Epithelial cell of proximal tubule (primary cell): ENCODE results near the gene SMKR1. TPM values are rescaled to one million over a fixed set of nuclear protein-coding genes. Genes with fewer than 3 reads are reported as not detected.
A peak's percentile ranks its signal among the peaks of the same experiment; 100 is the strongest.

Experiments
- DNase-seq: peaks from one replicate; pipeline ENCODE4 v3.0.0-alpha.2; 2011; ENCODE audit warnings: low read depth
- H3K4me3 ChIP-seq: 2 replicates; pipeline ENCODE4 v1.5.1; 2011; ENCODE audit warnings: low read depth, mild to moderate bottlenecking, low read length
- CTCF ChIP-seq: conservative IDR thresholded peaks from 2 replicates; pipeline ENCODE4 v1.5.1; 2012; ENCODE audit warnings: low read depth, mild to moderate bottlenecking, low read length
- total RNA-seq: library from RNA; depleted of rRNA; stranded (reverse); fragments of >200 nt; gene quantifications from 2 replicates; pipeline ENCODE4 v1.2.3, GENCODE V29; 2015

Gene SMKR1
- total RNA-seq, 1 donor from 2014 or later, result not detected

GRCh38 chr7:129497156-129497555, 5.2 kb upstream of the SMKR1 start:
- DNase-seq, result no peak
- no peak for TF ChIP-seq CTCF
- H3K4me3 ChIP-seq, result no peak overlapping the region

DNA sequence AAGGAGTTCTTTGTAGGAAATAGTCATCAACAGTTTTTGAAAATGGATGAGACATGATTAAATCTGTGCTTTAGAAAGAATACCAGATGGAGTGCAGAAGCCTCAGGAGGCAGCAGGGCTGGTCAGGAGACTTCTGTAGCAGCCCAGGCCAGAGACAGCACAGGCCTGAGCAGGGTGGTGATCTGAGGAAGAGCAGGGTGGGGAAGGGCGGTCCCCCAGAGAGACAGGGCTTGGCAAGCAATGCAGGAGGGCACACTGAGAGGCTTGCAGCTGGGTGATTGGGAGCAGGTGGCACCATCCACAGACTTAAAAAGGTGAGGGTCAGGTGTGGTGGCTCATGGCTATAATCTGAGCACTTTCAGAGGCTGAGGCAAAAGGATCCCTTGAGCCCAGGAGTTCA, 4.3 kb upstream of the SMKR1 start:
- H3K4me3 ChIP-seq, result no peak overlapping the region
- no peak for TF ChIP-seq CTCF
- DNase-seq, result no peak

DNA sequence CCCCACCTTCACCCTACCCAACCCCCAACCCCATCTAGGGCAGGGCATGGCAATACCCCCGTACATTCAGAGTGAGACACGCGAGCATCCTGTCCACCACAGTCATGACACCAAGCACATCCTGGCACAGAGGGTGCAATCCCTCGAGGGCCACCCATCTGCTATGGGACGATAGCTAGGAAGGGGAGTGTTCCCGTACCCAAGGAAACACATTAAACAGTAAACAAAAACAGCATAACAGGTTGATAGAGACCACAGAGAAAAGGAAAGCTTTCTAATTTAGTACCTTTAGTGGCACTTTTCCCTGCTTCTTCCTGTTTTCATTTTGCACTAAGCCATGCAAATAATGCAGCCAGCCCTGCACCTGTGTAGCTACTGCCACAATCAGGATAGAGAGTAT, 2.3 kb upstream of the SMKR1 start:
- no peak for TF ChIP-seq CTCF
- H3K4me3 ChIP-seq, result no peak overlapping the region
- no peak for DNase-seq

DNA sequence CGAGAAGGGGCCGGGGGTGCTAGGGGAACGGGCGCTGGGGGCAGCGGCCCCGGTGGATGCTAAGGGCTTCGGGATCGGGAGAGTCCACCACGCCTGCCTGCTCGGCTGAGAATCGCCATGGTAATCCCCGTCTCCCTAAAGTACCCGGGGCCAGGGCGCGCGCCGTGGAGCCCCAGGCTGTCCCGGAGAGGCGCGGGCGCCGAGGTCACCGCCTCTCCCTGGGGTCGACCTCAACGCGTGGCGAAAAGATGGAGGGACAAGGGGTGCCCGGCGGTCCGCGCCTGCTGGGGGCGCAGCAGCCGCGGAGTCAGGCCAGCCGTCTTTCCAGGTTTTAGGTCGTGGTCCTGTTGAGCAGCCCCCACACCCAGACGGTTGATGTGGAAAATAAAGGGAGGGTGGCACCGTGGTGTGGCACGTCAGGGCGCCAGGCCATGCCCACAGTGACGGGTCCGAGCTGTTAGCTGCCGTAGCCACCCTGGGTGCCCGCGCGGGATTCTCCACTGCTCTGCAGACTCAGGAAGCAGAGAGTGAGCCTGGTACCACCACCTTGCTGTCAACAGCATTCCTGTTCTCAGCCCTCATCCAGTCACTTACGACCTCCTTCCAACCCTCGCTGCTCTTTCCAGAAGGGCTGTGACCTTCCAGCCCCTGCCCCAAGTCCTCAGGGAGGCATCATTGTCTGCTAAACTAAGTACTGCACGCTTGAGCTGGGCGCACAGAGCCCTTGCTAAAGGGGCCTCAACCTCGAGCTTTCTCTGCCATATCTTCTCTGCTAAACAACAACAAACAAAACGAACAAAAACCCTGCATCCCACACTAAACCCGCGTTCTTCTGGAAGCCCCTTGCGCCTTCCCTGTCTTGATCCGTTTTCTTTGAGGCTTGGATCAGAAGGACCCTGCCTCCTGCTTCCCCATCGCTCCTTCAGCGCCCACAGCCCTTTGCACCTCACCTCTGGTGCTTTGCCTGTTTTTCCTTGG, 666 bp downstream of the SMKR1 start:
- no peak for DNase-seq
- no peak for TF ChIP-seq CTCF
- H3K4me3 ChIP-seq, result peak overlapping the region; percentile 59

DNA sequence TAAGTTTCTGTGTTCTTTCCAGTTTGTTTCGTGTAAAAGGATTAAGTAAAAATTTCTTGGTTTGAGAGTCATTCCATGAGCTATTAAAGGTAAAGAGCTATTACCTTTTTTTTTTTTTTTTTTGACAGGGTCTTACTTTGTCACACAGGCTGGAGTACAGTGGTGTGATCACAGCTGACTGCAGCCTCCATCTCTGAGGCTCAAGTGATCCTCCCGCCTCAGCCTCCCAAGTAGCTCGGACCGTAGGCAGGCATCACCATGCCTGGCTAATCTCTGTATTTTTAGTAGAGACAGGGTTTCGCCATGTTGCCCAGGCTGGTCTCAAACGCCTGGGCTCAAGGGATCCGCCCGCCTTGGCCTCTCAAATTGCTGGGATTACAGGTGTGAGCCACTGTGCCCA, 1.4 kb downstream of the SMKR1 start:
- no peak for TF ChIP-seq CTCF

GRCh38 chr7:129512192-129512591, 9.9 kb downstream of the SMKR1 start:
- no peak for DNase-seq
- no peak overlapping the region for H3K4me3 ChIP-seq
- no peak for TF ChIP-seq CTCF

More for the DNA sequence above, 1.4 kb downstream of the SMKR1 start:
- H3K4me3 ChIP-seq, result no peak overlapping the region
- DNase-seq, result no peak

- H3K4me3 ChIP-seq, result no peak overlapping the region
- TF ChIP-seq CTCF, result no peak
- no peak for DNase-seq
These were observed 11.2 kb downstream of the SMKR1 start for GRCh38 chr7:129513546-129513945.
